Measurements from ENCODE around the gene CDKL5. TPM values are rescaled to one million over a fixed set of nuclear protein-coding genes. Genes with fewer than 3 reads are reported as not detected.

The CDKL5 gene
- total and polyA plus RNA-seq, 8 donors: under 0.01 to 21.4 (median 3.5) TPM

- WGBS, 5 donors: 40 to 61% (median 46%) methylated on average over 4 of the region's 4 CpGs
- intact Hi-C loops (cut with DNase I; ENCODE audit: low total_unique reads): no loop called here
Observed at GRCh38 chrX:18596096-18596495, 170.7 kb downstream of the CDKL5 start.

GRCh38 chrX:18598413-18598812 is 173.0 kb downstream of the CDKL5 start:
- no peak overlapping the region for H3K4me3 ChIP-seq
- TF ChIP-seq POLR2A (IDR thresholded peaks at IDR 0.05) (no peak), EP300 (IDR thresholded peaks at IDR 0.05) (no peak), POLR2AphosphoS5 (IDR thresholded peaks at IDR 0.05) (no peak)
- TF ChIP-seq, protein P1, sequence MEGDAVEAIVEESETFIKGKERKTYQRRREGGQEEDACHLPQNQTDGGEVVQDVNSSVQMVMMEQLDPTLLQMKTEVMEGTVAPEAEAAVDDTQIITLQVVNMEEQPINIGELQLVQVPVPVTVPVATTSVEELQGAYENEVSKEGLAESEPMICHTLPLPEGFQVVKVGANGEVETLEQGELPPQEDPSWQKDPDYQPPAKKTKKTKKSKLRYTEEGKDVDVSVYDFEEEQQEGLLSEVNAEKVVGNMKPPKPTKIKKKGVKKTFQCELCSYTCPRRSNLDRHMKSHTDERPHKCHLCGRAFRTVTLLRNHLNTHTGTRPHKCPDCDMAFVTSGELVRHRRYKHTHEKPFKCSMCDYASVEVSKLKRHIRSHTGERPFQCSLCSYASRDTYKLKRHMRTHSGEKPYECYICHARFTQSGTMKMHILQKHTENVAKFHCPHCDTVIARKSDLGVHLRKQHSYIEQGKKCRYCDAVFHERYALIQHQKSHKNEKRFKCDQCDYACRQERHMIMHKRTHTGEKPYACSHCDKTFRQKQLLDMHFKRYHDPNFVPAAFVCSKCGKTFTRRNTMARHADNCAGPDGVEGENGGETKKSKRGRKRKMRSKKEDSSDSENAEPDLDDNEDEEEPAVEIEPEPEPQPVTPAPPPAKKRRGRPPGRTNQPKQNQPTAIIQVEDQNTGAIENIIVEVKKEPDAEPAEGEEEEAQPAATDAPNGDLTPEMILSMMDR (IDR thresholded peaks at IDR 0.05): no peak
- intact Hi-C loops (cut with DNase I; ENCODE audit: low total_unique reads): no loop called here

More at GRCh38 chrX:18596096-18596495, 170.7 kb downstream of the CDKL5 start:
- no peak overlapping the region for H3K4me3 ChIP-seq
- TF ChIP-seq POLR2AphosphoS5 (IDR thresholded peaks at IDR 0.05) (no peak), EP300 (IDR thresholded peaks at IDR 0.05) (no peak), POLR2A (IDR thresholded peaks at IDR 0.05) (no peak)
- TF ChIP-seq, protein P1 (IDR thresholded peaks at IDR 0.05): no peak
- peak; percentile 27 to 44 for DNase-seq
- H3K27me3 ChIP-seq: no peaks in the 10 kb centered on the region
- H3K9me3 ChIP-seq: no peaks in the 10 kb centered on the region
- no peaks in the 10 kb centered on the region for H3K4me1 ChIP-seq
- peaks cover 0 to 9% (median 4%) of the 10 kb centered on the region in 4 donors for H3K36me3 ChIP-seq
- peak overlapping the region in 1 of 5 donors; percentile 22 for H3K27ac ChIP-seq

GRCh38 chrX:18607966-18608365 is 182.6 kb downstream of the CDKL5 start:
- WGBS, 5 donors: 81 to 91% (median 86%) methylated on average over 4 of the region's 4 CpGs
- no peak for DNase-seq
- H3K4me1 ChIP-seq: no peaks in the 10 kb centered on the region
- peaks cover 0 to 38% (median 26%) of the 10 kb centered on the region in 4 donors for H3K36me3 ChIP-seq
- no peaks in the 10 kb centered on the region for H3K9me3 ChIP-seq
- H3K27ac ChIP-seq: no peak overlapping the region
- TF ChIP-seq POLR2AphosphoS5 (IDR thresholded peaks at IDR 0.05) (no peak), POLR2A (IDR thresholded peaks at IDR 0.05) (no peak), EP300 (IDR thresholded peaks at IDR 0.05) (no peak)
- TF ChIP-seq, protein P1 (IDR thresholded peaks at IDR 0.05): no peak
- intact Hi-C loops (cut with DNase I; ENCODE audit: low total_unique reads): no loop called here
- no peak overlapping the region for H3K4me3 ChIP-seq
- H3K27me3 ChIP-seq: no peaks in the 10 kb centered on the region

More at GRCh38 chrX:18598413-18598812, 173.0 kb downstream of the CDKL5 start:
- no peaks in the 10 kb centered on the region for H3K4me1 ChIP-seq
- H3K36me3 ChIP-seq: peaks cover 0 to 10% (median 5%) of the 10 kb centered on the region in 4 donors
- no peaks in the 10 kb centered on the region for H3K27me3 ChIP-seq
- WGBS, 5 donors: 64 to 93% (median 71%) methylated on average over 2 of the region's 2 CpGs
- no peak for DNase-seq
- H3K9me3 ChIP-seq: no peaks in the 10 kb centered on the region
- no peak overlapping the region for H3K27ac ChIP-seq

DNA sequence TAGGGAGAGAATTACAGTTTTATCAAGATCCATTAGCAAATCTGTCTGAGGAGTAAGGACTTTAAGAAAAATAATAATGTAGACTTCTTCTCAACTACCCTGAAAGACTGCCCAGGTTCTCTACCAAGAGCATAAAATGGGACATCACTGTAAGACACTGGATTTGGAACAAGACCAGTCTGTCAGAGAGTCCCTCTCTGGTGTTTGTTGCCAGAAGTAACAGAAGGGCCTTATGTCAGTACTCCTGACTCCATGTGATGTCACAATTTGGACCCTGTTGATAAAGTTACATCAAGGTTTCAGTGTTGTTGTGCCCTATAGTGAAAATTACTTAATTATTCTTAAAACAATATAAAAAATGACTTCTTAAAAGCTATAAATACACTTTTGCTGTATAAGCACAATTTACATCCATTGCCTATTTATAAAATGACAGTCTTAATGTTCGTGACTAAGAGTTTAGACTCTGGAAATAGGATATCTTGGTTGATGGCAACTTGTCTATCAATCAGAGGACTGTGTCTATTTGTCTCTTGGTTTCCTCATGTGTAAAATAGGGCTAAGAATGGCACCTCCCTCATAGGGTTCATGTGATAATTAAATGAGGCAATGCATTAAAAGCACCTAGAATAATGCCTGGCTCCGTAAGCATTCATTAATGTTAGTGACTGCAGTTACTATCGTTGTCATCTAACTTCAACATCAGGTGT is 188.7 kb downstream of the CDKL5 start:
- no peaks in the 10 kb centered on the region for H3K27me3 ChIP-seq
- H3K9me3 ChIP-seq: no peaks in the 10 kb centered on the region
- peaks cover 0 to 17% (median 13%) of the 10 kb centered on the region in 4 donors for H3K36me3 ChIP-seq
- H3K4me3 ChIP-seq: no peak overlapping the region
- TF ChIP-seq, protein P1 (IDR thresholded peaks at IDR 0.05): no peak
- TF ChIP-seq EP300 (IDR thresholded peaks at IDR 0.05): no peak
- no peak for TF ChIP-seq POLR2AphosphoS5 (IDR thresholded peaks at IDR 0.05)
- TF ChIP-seq POLR2A (IDR thresholded peaks at IDR 0.05): no peak
- no peak overlapping the region for H3K27ac ChIP-seq
- H3K4me1 ChIP-seq: peaks cover 0 to 10% (median 2%) of the 10 kb centered on the region in 4 donors
- intact Hi-C loops (cut with DNase I; ENCODE audit: low total_unique reads): no loop called here
- no peak for DNase-seq
- WGBS, 5 donors: 84 to 97% (median 92%) methylated on average over 3 of the region's 3 CpGs
